A549 (cell line): ENCODE data around the gene CCDC70. TPM values are rescaled to one million over a fixed set of nuclear protein-coding genes. Genes with fewer than 3 reads are reported as not detected.

Source experiments
- ATAC-seq, 2 experiments: fragments of 200-7000 bp in 1 of 2; fragments of >200 bp in 1 of 2; cut with Nextera tagmentation in 1 of 2; cut with Tn5 transposase in 1 of 2; 3 replicates each; pipeline versions ENCODE4 v1.8.0 to v1.9.1; 2018 to 2020; ENCODE audit warnings: mild to moderate bottlenecking in 1 of 2, moderate library complexity in 1 of 2
- CTCF ChIA-PET: fragments of 300-600 bp; sonication (Branson Sonifier 250); formaldehyde crosslinking; extraction: SDS; loops from one replicate; lab custom pipeline; 2021; ENCODE audit warnings: antibody characterized with exemption, inconsistent platforms; lab: Yijun Ruan, JAX
- POLR2A ChIA-PET: fragments of 350-600 bp; formaldehyde crosslinking; extraction: SDS; loops from one replicate; lab custom pipeline; 2021; ENCODE audit warnings: antibody characterized with exemption, inconsistent platforms; lab: Yijun Ruan, JAX
- DNase-seq, 2 experiments: peaks; one replicate each; pipeline versions ENCODE4 v3.0.0 to v3.0.0-alpha.2; 2011 to 2016; ENCODE audit warnings: low read depth in 1 of 2, low spot score in 1 of 2
- FAIRE-seq: peaks from 2 replicates; lab custom pipeline; 2011; peaks lifted over from hg19 to GRCh38; lab: Jason Lieb, UNC
- H3K27ac ChIP-seq, 2 experiments: fragments of >200 bp; sonication (Bioruptor Twin); formaldehyde crosslinking; 3 replicates each; pipeline ENCODE4 v1.5.1; 2016 to 2017
- H3K4me1 ChIP-seq: fragments of >200 bp; sonication (Bioruptor Twin); formaldehyde crosslinking; 3 replicates; pipeline ENCODE4 v1.6.1; 2016
- H3K4me2 ChIP-seq: fragments of >200 bp; sonication (Bioruptor Twin); formaldehyde crosslinking; 3 replicates; pipeline ENCODE4 v1.6.1; 2016
- H3K4me3 ChIP-seq: fragments of >200 bp; sonication (Bioruptor Twin); formaldehyde crosslinking; 3 replicates; pipeline ENCODE4 v1.5.1; 2016
- H3K9me3 ChIP-seq: fragments of >200 bp; sonication (Bioruptor Twin); formaldehyde crosslinking; 3 replicates; pipeline ENCODE4 v1.6.1; 2016
- CEBPB ChIP-seq, 2 experiments: fragments of >200 bp in 1 of 2; sonication (Bioruptor Twin) in 1 of 2; formaldehyde crosslinking in 1 of 2; IDR thresholded peaks; 2 replicates each; pipeline ENCODE4 v1.6.1; 2012 to 2016
- CHD4 ChIP-seq: fragments of 200-600 bp; sonication (generic); IDR thresholded peaks from 2 replicates; pipeline ENCODE4 v1.6.1; 2016; ENCODE audit warnings: antibody characterized with exemption, mild to moderate bottlenecking, borderline replicate concordance
- EHMT2 ChIP-seq: fragments of 200-600 bp; sonication (generic); IDR thresholded peaks from 2 replicates; pipeline ENCODE4 v1.6.1; 2016; ENCODE audit warnings: antibody characterized with exemption, low read depth, mild to moderate bottlenecking, moderate library complexity
- EP300 ChIP-seq, 2 experiments: fragments of >200 bp; sonication (Bioruptor Twin); formaldehyde crosslinking; IDR thresholded peaks; 2 replicates in 1 of 2; 3 replicates in 1 of 2; pipeline ENCODE4 v1.6.1; 2016 to 2017
- FOSB ChIP-seq: fragments of 250-450 bp; sonication (Bioruptor Pico); IDR thresholded peaks from 2 replicates; pipeline ENCODE4 v1.5.0; 2020; ENCODE audit warnings: mild to moderate bottlenecking, moderate library complexity
- HOXB13 ChIP-seq: fragments of 250-450 bp; sonication (Bioruptor Pico); IDR thresholded peaks from 2 replicates; pipeline ENCODE4 v1.5.0; 2020; ENCODE audit warnings: low read depth, mild to moderate bottlenecking, moderate library complexity
- JUN ChIP-seq, 2 experiments: fragments of >200 bp; sonication (Bioruptor Twin); formaldehyde crosslinking; IDR thresholded peaks; 2 replicates in 1 of 2; 3 replicates in 1 of 2; pipeline ENCODE4 v1.6.1; 2016 to 2017
- JUNB ChIP-seq: fragments of >200 bp; sonication (Bioruptor Twin); formaldehyde crosslinking; IDR thresholded peaks from 2 replicates; pipeline ENCODE4 v1.6.1; 2016
- KDM1A ChIP-seq: fragments of 200-600 bp; sonication (generic); IDR thresholded peaks from 2 replicates; pipeline ENCODE4 v1.6.1; 2016; ENCODE audit warnings: low read depth, mild to moderate bottlenecking
- KDM5A ChIP-seq: fragments of 200-600 bp; sonication (generic); IDR thresholded peaks from 2 replicates; pipeline ENCODE4 v1.6.1; 2016; ENCODE audit warnings: antibody characterized with exemption, mild to moderate bottlenecking
- NFE2L2 ChIP-seq: fragments of 150-350 bp; conservative IDR thresholded peaks from 2 replicates; pipeline ENCODE4 v1.6.1; 2014; ENCODE audit warnings: low read length
- RAD21 ChIP-seq, 2 experiments: fragments of >200 bp in 1 of 2; sonication (Bioruptor Twin) in 1 of 2; formaldehyde crosslinking in 1 of 2; IDR thresholded peaks in 1 of 2; conservative IDR thresholded peaks in 1 of 2; 2 replicates in 1 of 2; 3 replicates in 1 of 2; pipeline ENCODE4 v1.6.1; 2012 to 2018; ENCODE audit warnings: inconsistent platforms in 1 of 2
- RARB ChIP-seq: fragments of 250-450 bp; sonication (Bioruptor Pico); IDR thresholded peaks from 2 replicates; pipeline ENCODE4 v1.8.0; 2021; ENCODE audit warnings: mild to moderate bottlenecking, moderate library complexity
- RCOR1 ChIP-seq: fragments of 150-350 bp; IDR thresholded peaks from 2 replicates; pipeline ENCODE4 v1.6.1; 2014; ENCODE audit warnings: antibody characterized with exemption, low read length, low read depth
- SREBF2 ChIP-seq: fragments of 450-650 bp; IDR thresholded peaks from 2 replicates; pipeline ENCODE4 v1.6.1; 2014; ENCODE audit warnings: mild to moderate bottlenecking, moderate library complexity
- TP53 ChIP-seq: fragments of 250-450 bp; sonication (Bioruptor Pico); IDR thresholded peaks from 2 replicates; pipeline ENCODE4 v1.5.0; 2021; ENCODE audit warnings: mild to moderate bottlenecking, moderate library complexity
- ZFP36 ChIP-seq: fragments of 450-650 bp; IDR thresholded peaks from 2 replicates; pipeline ENCODE4 v1.6.1; 2014; ENCODE audit warnings: borderline replicate concordance; ENCODE audit not compliant: partially characterized antibody
- ZSCAN20 ChIP-seq: fragments of 250-450 bp; sonication (Bioruptor Pico); IDR thresholded peaks from 2 replicates; pipeline ENCODE4 v1.8.0; 2022; ENCODE audit warnings: mild to moderate bottlenecking, moderate library complexity
- WGBS: methylation state at CpG from one replicate; pipeline ENCODE4 v1.1.6; 2017; ENCODE audit errors: missing lambda C conversion rate; 5-methylcytosine and 5-hydroxymethylcytosine counted together
- polyA minus RNA-seq: library from RNA; depleted of rRNA, polyadenylated mRNA; stranded (reverse); fragments of >200 nt; gene quantifications from 2 replicates; pipeline ENCODE4 v1.2.3, GENCODE V29; 2011; rRNA and poly(A)+ RNA removed
- polyA plus RNA-seq, 4 experiments: library from polyadenylated mRNA; depleted of rRNA in 3 of 4; stranded (reverse); fragments of >200 nt; fragmentation: RNase III in 1 of 4; extraction: RNeasy Plus Mini Kit Qiagen cat#74134 plus additional on column Dnase treatment in 1 of 4; gene quantifications; 2 replicates in 3 of 4; 3 replicates in 1 of 4; pipeline ENCODE4 v1.2.3, GENCODE V29; 2011 to 2017
- TF ChIP-seq, protein P1 (sequence below): fragments of >200 bp; sonication (Bioruptor Twin); formaldehyde crosslinking; IDR thresholded peaks from 3 replicates; pipeline ENCODE4 v1.6.1; 2016
- TF ChIP-seq, protein P2 (sequence below): fragments of >200 bp; sonication (Bioruptor Twin); formaldehyde crosslinking; IDR thresholded peaks from 3 replicates; pipeline ENCODE4 v1.5.1; 2016
- TF ChIP-seq, protein P3 (sequence below): fragments of 450-650 bp; IDR thresholded peaks from 2 replicates; pipeline ENCODE4 v1.6.1; 2014; ENCODE audit warnings: antibody characterized with exemption
- TF ChIP-seq, protein P4 (sequence below): fragments of >200 bp; sonication (Bioruptor Twin); formaldehyde crosslinking; IDR thresholded peaks from 2 replicates; pipeline ENCODE4 v1.6.1; 2016
- TF ChIP-seq, protein P5 (sequence below): IDR thresholded peaks from 2 replicates; pipeline ENCODE4 v1.6.1; 2012; ENCODE audit warnings: low read depth, borderline replicate concordance

The CCDC70 gene
- polyA plus RNA-seq (2011; rRNA removed) = not detected in 2 replicates
- polyA plus RNA-seq (2012; cell fraction: cytosol; rRNA removed) = not detected in 2 replicates
- not detected in 2 replicates for polyA plus RNA-seq (2012; cell fraction: nucleus; rRNA removed)
- not detected in 3 replicates for polyA plus RNA-seq (2017; fragmentation: RNase III; extraction: RNeasy Plus Mini Kit Qiagen cat#74134 plus additional on column Dnase treatment)
- polyA minus RNA-seq = not detected in 2 replicates

DNA sequence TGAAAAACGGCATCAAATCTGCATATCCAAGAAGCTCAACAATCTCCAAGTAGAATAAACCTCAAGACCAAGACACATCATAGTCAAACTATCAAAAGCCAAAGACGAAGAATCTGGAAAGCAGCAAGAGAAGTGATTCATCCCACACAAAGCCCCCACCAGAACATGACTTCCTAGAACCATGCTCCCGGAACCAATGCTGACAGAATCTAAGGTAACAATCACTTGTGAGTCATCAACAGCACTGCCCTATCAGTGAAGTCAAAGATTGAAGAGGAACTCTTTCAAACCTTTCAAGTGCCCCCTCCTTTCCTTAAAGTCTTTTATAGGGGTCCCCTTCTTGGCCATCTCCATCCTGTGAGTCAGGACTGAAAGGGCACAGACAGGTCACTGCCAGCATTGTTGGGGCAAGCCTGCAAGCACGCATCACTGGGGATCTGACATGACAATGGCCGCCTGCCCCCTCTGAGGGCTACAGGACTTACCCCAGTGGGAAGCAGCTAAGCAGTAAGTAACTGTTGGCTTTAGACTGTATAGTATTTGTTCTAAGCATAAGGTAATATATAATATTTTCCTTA lies at the start of gene CCDC70:
TSS of gene CCDC70 (plus strand) at position 247 of the 578 bp plus-strand sequence. CDS start 3,443 bp downstream, outside the sequence.
- Histone ChIP-seq H3K4me3 (no peak within 1 kb of the TSS), H3K9me3 (no peaks in the 10 kb centered on the region), H3K27ac (no peak within 1 kb of the TSS), H3K4me2 (no peak within 1 kb of the TSS), H3K4me1 (peaks cover 16% of the 10 kb centered on the region)
- CTCF ChIA-PET = interaction anchor here (0.8 to 2.2 kb wide), 4 partner anchors 14 to 340 kb away, joined by 4 to 5 read pairs (median 4); partner anchors contain the start of gene TMEM272
- FAIRE-seq (no peak), DNase-seq (peak in 1 of 2 experiments; percentile 8), ATAC-seq (no peak)
- POLR2A ChIA-PET = no interaction called here
- TF ChIP-seq NFE2L2 = no peak
- TF ChIP-seq CEBPB (IDR thresholded peaks at IDR 0.05) = no peak
- TF ChIP-seq CHD4 = no peak
- no peak for TF ChIP-seq EP300 (IDR thresholded peaks at IDR 0.05)
- no peak for TF ChIP-seq RAD21 (conservative IDR thresholded peaks at IDR 0.05 in 1 of 2, IDR thresholded peaks at IDR 0.05 in 1 of 2)
- no peak for TF ChIP-seq KDM1A
- TF ChIP-seq HOXB13 = no peak
- TF ChIP-seq ZFP36 = no peak
- no peak for TF ChIP-seq SREBF2
- TF ChIP-seq RARB (CRISPR knock-in tag) = no peak
- TF ChIP-seq RCOR1 = no peak
- no peak for TF ChIP-seq EHMT2
- TF ChIP-seq JUNB = no peak
- WGBS = 56% methylated on average over 4 of the region's 5 CpGs

DNA sequence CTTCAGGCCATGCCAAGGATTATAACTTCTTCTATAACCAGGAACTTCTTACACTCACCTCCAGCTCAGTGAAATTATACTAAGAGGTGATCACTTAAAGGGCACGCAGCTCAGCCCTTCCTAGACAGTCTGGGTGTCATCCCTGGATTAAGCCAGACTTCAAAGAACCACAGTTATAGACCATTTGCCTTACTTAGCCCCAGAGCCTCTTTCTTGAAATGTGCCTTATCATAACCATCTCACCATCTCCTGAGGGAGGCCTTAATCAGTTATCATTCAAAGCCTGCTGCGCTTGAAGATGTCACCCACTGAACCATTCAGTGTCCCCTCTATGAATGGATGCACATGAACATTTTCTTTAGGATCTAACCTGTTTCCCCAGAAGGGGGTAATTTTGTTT lies 47.7 kb upstream of the CCDC70 start:
- CTCF ChIA-PET = interaction anchor here (0.6 to 5.4 kb wide), 20 partner anchors 9 to 389 kb away, joined by 3 to 60 read pairs (median 4); partner anchors contain the start of gene NEK5
- H3K4me2 ChIP-seq = no peak overlapping the region
- no peak overlapping the region for H3K27ac ChIP-seq

More for the DNA sequence above, 47.7 kb upstream of the CCDC70 start:
- TF ChIP-seq, protein P1, sequence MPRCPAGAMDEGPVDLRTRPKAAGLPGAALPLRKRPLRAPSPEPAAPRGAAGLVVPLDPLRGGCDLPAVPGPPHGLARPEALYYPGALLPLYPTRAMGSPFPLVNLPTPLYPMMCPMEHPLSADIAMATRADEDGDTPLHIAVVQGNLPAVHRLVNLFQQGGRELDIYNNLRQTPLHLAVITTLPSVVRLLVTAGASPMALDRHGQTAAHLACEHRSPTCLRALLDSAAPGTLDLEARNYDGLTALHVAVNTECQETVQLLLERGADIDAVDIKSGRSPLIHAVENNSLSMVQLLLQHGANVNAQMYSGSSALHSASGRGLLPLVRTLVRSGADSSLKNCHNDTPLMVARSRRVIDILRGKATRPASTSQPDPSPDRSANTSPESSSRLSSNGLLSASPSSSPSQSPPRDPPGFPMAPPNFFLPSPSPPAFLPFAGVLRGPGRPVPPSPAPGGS = no peak
- TF ChIP-seq, protein P2, sequence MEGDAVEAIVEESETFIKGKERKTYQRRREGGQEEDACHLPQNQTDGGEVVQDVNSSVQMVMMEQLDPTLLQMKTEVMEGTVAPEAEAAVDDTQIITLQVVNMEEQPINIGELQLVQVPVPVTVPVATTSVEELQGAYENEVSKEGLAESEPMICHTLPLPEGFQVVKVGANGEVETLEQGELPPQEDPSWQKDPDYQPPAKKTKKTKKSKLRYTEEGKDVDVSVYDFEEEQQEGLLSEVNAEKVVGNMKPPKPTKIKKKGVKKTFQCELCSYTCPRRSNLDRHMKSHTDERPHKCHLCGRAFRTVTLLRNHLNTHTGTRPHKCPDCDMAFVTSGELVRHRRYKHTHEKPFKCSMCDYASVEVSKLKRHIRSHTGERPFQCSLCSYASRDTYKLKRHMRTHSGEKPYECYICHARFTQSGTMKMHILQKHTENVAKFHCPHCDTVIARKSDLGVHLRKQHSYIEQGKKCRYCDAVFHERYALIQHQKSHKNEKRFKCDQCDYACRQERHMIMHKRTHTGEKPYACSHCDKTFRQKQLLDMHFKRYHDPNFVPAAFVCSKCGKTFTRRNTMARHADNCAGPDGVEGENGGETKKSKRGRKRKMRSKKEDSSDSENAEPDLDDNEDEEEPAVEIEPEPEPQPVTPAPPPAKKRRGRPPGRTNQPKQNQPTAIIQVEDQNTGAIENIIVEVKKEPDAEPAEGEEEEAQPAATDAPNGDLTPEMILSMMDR = no peak
- TF ChIP-seq JUN (IDR thresholded peaks at IDR 0.05) (no peak), RCOR1 (no peak), CEBPB (IDR thresholded peaks at IDR 0.05) (no peak), JUNB (no peak), ZSCAN20 (CRISPR knock-in tag) (no peak), RAD21 (conservative IDR thresholded peaks at IDR 0.05 in 1 of 2, IDR thresholded peaks at IDR 0.05 in 1 of 2) (no peak), TP53 (CRISPR knock-in tag) (no peak), KDM5A (no peak), FOSB (CRISPR knock-in tag) (no peak)
- TF ChIP-seq, protein P3, sequence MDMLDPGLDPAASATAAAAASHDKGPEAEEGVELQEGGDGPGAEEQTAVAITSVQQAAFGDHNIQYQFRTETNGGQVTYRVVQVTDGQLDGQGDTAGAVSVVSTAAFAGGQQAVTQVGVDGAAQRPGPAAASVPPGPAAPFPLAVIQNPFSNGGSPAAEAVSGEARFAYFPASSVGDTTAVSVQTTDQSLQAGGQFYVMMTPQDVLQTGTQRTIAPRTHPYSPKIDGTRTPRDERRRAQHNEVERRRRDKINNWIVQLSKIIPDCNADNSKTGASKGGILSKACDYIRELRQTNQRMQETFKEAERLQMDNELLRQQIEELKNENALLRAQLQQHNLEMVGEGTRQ = no peak
- TF ChIP-seq, protein P4, sequence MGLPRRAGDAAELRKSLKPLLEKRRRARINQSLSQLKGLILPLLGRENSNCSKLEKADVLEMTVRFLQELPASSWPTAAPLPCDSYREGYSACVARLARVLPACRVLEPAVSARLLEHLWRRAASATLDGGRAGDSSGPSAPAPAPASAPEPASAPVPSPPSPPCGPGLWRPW = no peak
- TF ChIP-seq, protein P5, sequence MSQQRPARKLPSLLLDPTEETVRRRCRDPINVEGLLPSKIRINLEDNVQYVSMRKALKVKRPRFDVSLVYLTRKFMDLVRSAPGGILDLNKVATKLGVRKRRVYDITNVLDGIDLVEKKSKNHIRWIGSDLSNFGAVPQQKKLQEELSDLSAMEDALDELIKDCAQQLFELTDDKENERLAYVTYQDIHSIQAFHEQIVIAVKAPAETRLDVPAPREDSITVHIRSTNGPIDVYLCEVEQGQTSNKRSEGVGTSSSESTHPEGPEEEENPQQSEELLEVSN = no peak
- DNase-seq (no peak), FAIRE-seq (no peak), ATAC-seq (no peak)
- WGBS = 79% methylated on average over 2 of the region's 2 CpGs
- H3K9me3 ChIP-seq = no peaks in the 10 kb centered on the region
- H3K4me3 ChIP-seq = no peak overlapping the region
- POLR2A ChIA-PET = interaction anchor here (0.6 kb wide), 1 partner anchor 361 kb away, joined by 3 read pairs; no protein-coding TSS in a partner anchor
- H3K4me1 ChIP-seq = peaks cover 17% of the 10 kb centered on the region; the same call in 1 of the 3 replicates
